HEK293T (cell line): ENCODE results near the gene KCNN4.

ENCODE experiments used
- CTCF ChIA-PET: fragments of 350-600 bp; formaldehyde crosslinking; extraction: SDS; loops from one replicate; lab custom pipeline; 2021; ENCODE audit warnings: antibody characterized with exemption, inconsistent platforms; lab: Yijun Ruan, JAX
- POLR2A ChIA-PET: fragments of 350-600 bp; formaldehyde crosslinking; extraction: SDS; loops from one replicate; lab custom pipeline; 2020; ENCODE audit warnings: antibody characterized with exemption, inconsistent platforms; lab: Yijun Ruan, JAX
- DNase-seq: peaks from one replicate; pipeline ENCODE4 v3.0.0; 2012; ENCODE audit warnings: mixed read lengths; ENCODE audit errors: extremely low spot score
- ARNT ChIP-seq: fragments of 450-650 bp; IDR thresholded peaks from 2 replicates; pipeline ENCODE4 v1.6.1; 2017; ENCODE audit warnings: mild to moderate bottlenecking
- BHLHE40 ChIP-seq: fragments of 450-650 bp; IDR thresholded peaks from 2 replicates; pipeline ENCODE4 v1.6.1; 2016; ENCODE audit warnings: mild to moderate bottlenecking, moderate library complexity, borderline replicate concordance
- CTBP1 ChIP-seq: fragments of 450-650 bp; IDR thresholded peaks from 2 replicates; pipeline ENCODE4 v1.6.1; 2016; ENCODE audit warnings: borderline replicate concordance
- ELF4 ChIP-seq: fragments of 450-650 bp; IDR thresholded peaks from 2 replicates; pipeline ENCODE4 v1.6.1; 2017; ENCODE audit warnings: antibody characterized with exemption
- FOXA1 ChIP-seq: fragments of 450-650 bp; IDR thresholded peaks from 2 replicates; pipeline ENCODE4 v1.6.1; 2016; ENCODE audit warnings: mild to moderate bottlenecking
- FOXK2 ChIP-seq: fragments of 450-650 bp; IDR thresholded peaks from 2 replicates; pipeline ENCODE4 v1.6.1; 2016; ENCODE audit warnings: mild to moderate bottlenecking
- FOXM1 ChIP-seq: fragments of 450-650 bp; IDR thresholded peaks from 2 replicates; pipeline ENCODE4 v1.6.1; 2017; ENCODE audit warnings: mild to moderate bottlenecking, borderline replicate concordance
- HDGF ChIP-seq: fragments of 450-650 bp; IDR thresholded peaks from 2 replicates; pipeline ENCODE4 v1.6.1; 2017; ENCODE audit warnings: antibody characterized with exemption, borderline replicate concordance
- L3MBTL2 ChIP-seq: fragments of 450-650 bp; conservative IDR thresholded peaks from 2 replicates; pipeline ENCODE4 v1.6.1; 2016; ENCODE audit warnings: mild to moderate bottlenecking
- LEF1 ChIP-seq: fragments of 450-650 bp; IDR thresholded peaks from 2 replicates; pipeline ENCODE4 v1.6.1; 2017; ENCODE audit warnings: mild to moderate bottlenecking, borderline replicate concordance
- NFRKB ChIP-seq: fragments of 450-650 bp; IDR thresholded peaks from 2 replicates; pipeline ENCODE4 v1.6.1; 2016; ENCODE audit warnings: mild to moderate bottlenecking, moderate library complexity
- PKNOX1 ChIP-seq: fragments of 450-650 bp; IDR thresholded peaks from 2 replicates; pipeline ENCODE4 v1.6.1; 2016
- SP1 ChIP-seq: fragments of 450-650 bp; IDR thresholded peaks from 2 replicates; pipeline ENCODE4 v1.6.1; 2017
- SUZ12 ChIP-seq: fragments of 450-650 bp; IDR thresholded peaks from 2 replicates; pipeline ENCODE4 v1.6.1; 2016; ENCODE audit warnings: mild to moderate bottlenecking
- TARDBP ChIP-seq: fragments of 450-650 bp; IDR thresholded peaks from 2 replicates; pipeline ENCODE4 v1.6.1; 2016
- ZNF384 ChIP-seq: fragments of 450-650 bp; IDR thresholded peaks from 2 replicates; pipeline ENCODE4 v1.6.1; 2016

Gene KCNN4

GRCh38 chr19:43774103-43774939 lies 6.5 kb downstream of the KCNN4 start:
- CTCF ChIA-PET, result interaction anchor here (3.5 kb wide), 1 partner anchor 9 kb away, joined by 18 read pairs; no protein-coding TSS in a partner anchor
- DNase-seq, result peak; percentile 79
- POLR2A ChIA-PET, result no interaction called here
- TF ChIP-seq FOXK2, result no peak
- TF ChIP-seq PKNOX1, result peak; percentile 14; the same call in 1 of the 2 replicates
- no peak for TF ChIP-seq SP1
- TF ChIP-seq HDGF, result no peak

- DNase-seq, result no peak
- TF ChIP-seq PKNOX1 (no peak), LEF1 (no peak), FOXK2 (no peak)
- POLR2A ChIA-PET, result no interaction called here
- CTCF ChIA-PET, result no interaction called here
Measured at GRCh38 chr19:43773725-43774102, 7.1 kb downstream of the KCNN4 start.

- CTCF ChIA-PET, result interaction anchor here (1.0 kb wide), 1 partner anchor 12 kb away, joined by 4 read pairs; no protein-coding TSS in a partner anchor
- POLR2A ChIA-PET, result interaction anchor here (1.2 kb wide), 1 partner anchor 14 kb away, joined by 4 read pairs; the partner anchor contains the start of gene SMG9
- DNase-seq, result no peak
- no peak for TF ChIP-seq FOXK2
- no peak for TF ChIP-seq LEF1
- no peak for TF ChIP-seq ZNF384
- TF ChIP-seq ELF4, result no peak
- no peak for TF ChIP-seq TARDBP
- TF ChIP-seq L3MBTL2, result no peak
- no peak for TF ChIP-seq HDGF
- TF ChIP-seq SP1, result no peak
- no peak for TF ChIP-seq FOXA1
- no peak for TF ChIP-seq BHLHE40
- TF ChIP-seq SUZ12, result no peak
- no peak for TF ChIP-seq FOXM1
- TF ChIP-seq ARNT, result no peak
- TF ChIP-seq NFRKB, result no peak
- no peak for TF ChIP-seq CTBP1
- TF ChIP-seq PKNOX1, result no peak
Measured at GRCh38 chr19:43769256-43769655, 11.5 kb downstream of the KCNN4 start.

GRCh38 chr19:43768273-43769050 lies 12.3 kb downstream of the KCNN4 start:
- POLR2A ChIA-PET, result interaction anchor here (6.4 kb wide), 1 partner anchor 14 kb away, joined by 45 read pairs; the partner anchor contains the start of gene SMG9
- CTCF ChIA-PET, result interaction anchor here (0.6 to 1.3 kb wide), 3 partner anchors 11 to 46 kb away, joined by 4 to 9 read pairs (median 5); no protein-coding TSS in a partner anchor
- TF ChIP-seq LEF1 (no peak), PKNOX1 (no peak), L3MBTL2 (no peak), NFRKB (no peak), TARDBP (no peak), ZNF384 (no peak), ARNT (no peak), FOXK2 (no peak), ELF4 (no peak), SP1 (no peak), SUZ12 (no peak), FOXM1 (no peak)
- DNase-seq, result no peak

GRCh38 chr19:43767818-43768217 lies 13.0 kb downstream of the KCNN4 start:
- CTCF ChIA-PET, result interaction anchor here (1.3 kb wide), 1 partner anchor 23 kb away, joined by 5 read pairs; no protein-coding TSS in a partner anchor
- POLR2A ChIA-PET, result interaction anchor here (6.4 kb wide), 1 partner anchor 13 kb away, joined by 45 read pairs; the partner anchor contains the start of gene SMG9
- TF ChIP-seq FOXK2 (no peak), NFRKB (no peak), ARNT (no peak), SUZ12 (no peak), FOXA1 (no peak), FOXM1 (no peak)
- no peak for DNase-seq
